Measurements from ENCODE around the gene ARSJ.

Gene ARSJ

DNA sequence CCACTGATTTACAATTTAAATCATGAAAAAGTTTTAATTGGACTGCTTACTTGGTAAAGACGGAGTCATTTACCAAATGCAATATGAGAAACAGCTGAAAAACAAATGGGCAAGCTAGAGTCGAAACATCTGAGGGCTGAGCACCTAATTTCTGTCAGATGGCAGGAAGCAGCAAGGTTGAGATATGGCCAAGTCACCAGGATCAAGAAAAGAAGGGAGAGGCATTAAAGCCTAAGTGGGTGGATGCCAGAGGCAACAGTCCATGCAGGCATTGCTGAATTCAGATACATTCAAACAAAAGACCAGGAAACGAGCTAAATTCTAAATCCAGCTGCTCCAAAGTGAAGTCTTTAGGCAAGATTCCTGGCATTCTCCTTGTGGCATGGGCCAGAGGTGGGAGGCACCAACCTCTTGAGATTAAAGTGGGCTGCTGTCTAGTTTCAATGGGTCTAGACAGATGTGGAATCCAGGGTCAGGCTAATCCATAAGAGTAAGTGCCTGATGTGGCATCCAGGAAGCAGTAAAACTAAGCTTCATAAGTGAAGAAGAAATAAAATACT is 8.0 kb upstream of the ARSJ start:
- no peak for DNase-seq (ENCODE audit: low read depth in 2 of 2)

DNA sequence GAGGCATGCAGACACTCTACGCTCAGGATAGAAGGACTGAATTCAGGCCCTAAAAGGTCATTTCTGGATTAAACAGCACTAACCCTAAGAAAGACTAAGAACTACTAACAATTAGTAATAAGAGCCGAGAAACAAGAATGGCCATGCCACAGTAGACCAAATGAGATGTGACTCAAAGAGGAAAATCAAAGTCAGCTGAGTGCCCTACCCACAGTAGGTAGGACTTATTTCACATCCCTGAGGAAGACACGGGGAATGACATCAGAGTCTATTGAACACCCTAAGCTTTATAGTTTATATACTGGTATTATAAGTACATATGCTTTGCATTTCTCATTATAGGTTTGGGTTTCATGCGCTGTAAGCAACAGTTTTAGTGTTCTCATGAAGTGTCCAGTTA is 2.7 kb upstream of the ARSJ start:
- no peak for DNase-seq (ENCODE audit: low read depth in 2 of 2)

GRCh38 chr4:113981591-113981990 is 2.1 kb upstream of the ARSJ start:
- DNase-seq (ENCODE audit: low read depth in 2 of 2), result no peak

GRCh38 chr4:113979905-113980615 is 613 bp upstream of the ARSJ start:
- DNase-seq (ENCODE audit: low read depth in 2 of 2), result no peak

DNA sequence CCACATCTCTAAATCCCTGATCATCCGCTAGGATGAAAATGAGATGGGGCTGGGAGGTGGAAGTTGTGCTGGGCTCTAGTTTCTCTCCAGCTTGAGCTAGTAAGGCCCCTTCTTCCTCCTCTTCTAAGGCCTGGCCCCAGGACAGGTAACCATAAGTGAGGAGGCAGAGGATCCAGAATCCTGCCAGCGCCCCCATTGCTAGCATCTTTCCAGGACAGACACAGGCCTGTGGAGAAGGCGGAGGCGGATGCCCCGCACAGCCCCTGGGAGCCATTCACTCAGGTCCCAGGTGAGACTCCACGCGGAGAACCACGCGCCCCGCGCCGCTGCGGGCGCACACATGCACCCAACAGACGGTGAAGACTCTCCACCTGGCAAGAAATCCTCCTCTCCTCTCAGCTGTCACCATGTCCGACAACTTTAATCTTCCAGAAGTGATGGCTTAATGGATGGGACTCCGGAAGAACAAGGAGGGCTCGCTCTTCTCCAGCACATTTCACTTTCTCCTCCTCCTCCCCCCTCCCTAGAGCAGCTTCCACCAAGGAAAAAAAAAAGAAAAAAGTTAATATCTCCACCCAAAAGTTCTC is 793 bp downstream of the ARSJ start:
- no peak for DNase-seq (ENCODE audit: low read depth in 2 of 2)

- DNase-seq (ENCODE audit: low read depth in 2 of 2), result no peak
Observed at GRCh38 chr4:113978105-113978504, 1.3 kb downstream of the ARSJ start.

DNA sequence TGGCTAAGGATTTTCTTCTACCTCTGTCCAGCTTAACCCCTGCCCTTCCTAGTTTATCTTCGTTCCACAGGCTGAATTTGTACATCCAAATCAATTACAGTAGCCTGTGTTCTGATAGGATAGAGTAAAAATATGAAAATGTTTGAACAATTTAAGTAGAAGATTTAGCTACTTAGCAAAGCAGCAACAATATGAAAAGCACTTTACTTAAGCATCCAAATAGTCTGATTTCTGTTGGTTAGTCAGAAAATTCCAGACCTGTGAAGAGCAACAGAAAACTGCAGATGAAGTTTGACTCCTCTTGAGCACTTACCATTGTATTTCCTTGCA is 2.0 kb downstream of the ARSJ start:
- DNase-seq (ENCODE audit: low read depth in 2 of 2), result no peak

GRCh38 chr4:113976741-113977525 is 2.5 kb downstream of the ARSJ start:
- DNase-seq (ENCODE audit: low read depth in 2 of 2), result no peak

DNA sequence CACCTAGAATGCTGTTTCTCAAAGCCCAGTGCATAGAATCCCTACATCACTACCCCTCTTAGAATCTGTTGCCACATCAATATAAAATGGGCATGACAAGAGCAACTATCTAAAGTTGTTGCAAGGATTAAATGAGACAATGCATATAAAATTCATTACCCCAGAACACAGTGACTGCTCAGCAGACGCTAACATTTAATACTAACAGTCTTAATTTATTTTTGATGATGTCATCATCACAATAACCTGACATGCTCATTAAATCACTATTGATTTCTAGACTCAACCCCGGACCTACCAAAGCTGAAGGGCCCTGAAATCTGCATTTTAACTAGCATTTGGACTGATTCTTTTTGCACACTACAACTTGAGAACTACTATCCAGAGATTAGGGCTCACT is 3.9 kb downstream of the ARSJ start:
- DNase-seq (ENCODE audit: low read depth in 2 of 2), result no peak

DNA sequence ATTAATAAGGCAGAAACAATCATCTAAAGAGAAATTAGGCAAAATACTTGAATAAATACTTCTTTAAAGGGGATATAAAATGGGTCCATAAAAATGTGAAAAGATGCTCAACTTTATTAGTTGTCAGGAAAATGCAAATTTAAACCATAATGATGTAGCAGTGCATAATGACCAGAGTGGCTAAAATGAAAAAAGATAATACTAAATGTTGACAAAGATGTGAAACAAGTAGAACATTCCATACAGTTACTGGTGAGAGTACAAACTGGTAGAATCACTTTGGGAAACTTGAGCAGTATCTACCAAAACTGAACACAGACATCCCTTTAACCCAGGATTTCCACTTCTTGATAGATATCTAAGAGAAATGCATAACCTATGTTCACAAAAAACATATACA is 5.0 kb downstream of the ARSJ start:
- DNase-seq (ENCODE audit: low read depth in 2 of 2), result no peak

GRCh38 chr4:113973345-113973744 is 6.1 kb downstream of the ARSJ start:
- no peak for DNase-seq (ENCODE audit: low read depth in 2 of 2)

GRCh38 chr4:113972781-113973180 is 6.7 kb downstream of the ARSJ start:
- no peak for DNase-seq (ENCODE audit: low read depth in 2 of 2)

- DNase-seq (ENCODE audit: low read depth in 2 of 2), result no peak
Observed at GRCh38 chr4:113971706-113972360, 7.6 kb downstream of the ARSJ start.

- DNase-seq (ENCODE audit: low read depth in 2 of 2), result no peak
Observed at GRCh38 chr4:113969709-113970334, 9.6 kb downstream of the ARSJ start.

DNA sequence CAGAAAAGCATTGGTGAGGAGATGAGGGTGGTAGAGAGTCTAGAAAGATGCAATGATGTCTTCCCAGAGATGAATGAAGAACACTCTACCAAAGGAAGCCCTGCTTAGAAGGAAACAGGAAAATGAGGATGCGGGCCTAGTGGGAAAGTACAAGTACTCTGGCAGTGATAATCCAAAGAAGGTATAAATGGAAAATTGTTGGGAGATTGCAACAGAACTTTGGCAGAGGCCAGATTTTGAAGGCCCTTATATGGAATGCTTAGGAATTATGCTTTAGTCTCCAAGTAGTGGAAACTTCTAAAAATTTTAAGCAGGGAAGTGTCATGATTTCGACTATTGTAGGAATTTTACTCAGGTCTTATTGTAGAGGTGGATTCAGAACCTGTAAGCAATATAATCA is 11.0 kb downstream of the ARSJ start:
- no peak for DNase-seq (ENCODE audit: low read depth in 2 of 2)

GRCh38 chr4:113967687-113968086 is 11.8 kb downstream of the ARSJ start:
- no peak for DNase-seq (ENCODE audit: low read depth in 2 of 2)

GRCh38 chr4:113962719-113963265 is 16.7 kb downstream of the ARSJ start:
- no peak for DNase-seq (ENCODE audit: low read depth in 2 of 2)

GRCh38 chr4:113962016-113962347 is 17.5 kb downstream of the ARSJ start:
- no peak for DNase-seq (ENCODE audit: low read depth in 2 of 2)

GRCh38 chr4:113960684-113961321 is 18.6 kb downstream of the ARSJ start:
- DNase-seq (ENCODE audit: low read depth in 2 of 2), result no peak

GRCh38 chr4:113959539-113959937 is 19.9 kb downstream of the ARSJ start:
- DNase-seq (ENCODE audit: low read depth in 2 of 2), result no peak
